IMR-90 (cell line): ENCODE data around the gene CD79A. TPM values are rescaled to one million over a fixed set of nuclear protein-coding genes. Genes with fewer than 3 reads are reported as not detected.

Source experiments
- ATAC-seq: fragments of 200-7000 bp; cut with Tn5 transposase; 2 replicates; pipeline ENCODE4 v1.9.1; 2020; ENCODE audit warnings: low read depth, mild to moderate bottlenecking, moderate library complexity
- BruUV-seq: library from RNA; stranded (reverse); fragments of 400-500 nt; replicated peaks from 2 replicates; lab custom pipeline; 2021; lab: Mats Ljungman, UMichigan
- CTCF ChIA-PET: fragments of 300-600 bp; formaldehyde crosslinking; extraction: SDS; loops from one replicate; lab custom pipeline; 2021; ENCODE audit warnings: antibody characterized with exemption; lab: Yijun Ruan, JAX
- POLR2A ChIA-PET: fragments of 300-600 bp; sonication (Branson Sonifier 250); formaldehyde crosslinking; loops from one replicate; lab custom pipeline; 2022; ENCODE audit warnings: antibody characterized with exemption; ENCODE audit not compliant: unreplicated experiment; lab: Charles Lee
- DNase-seq: peaks from one replicate; pipeline ENCODE4 v3.0.0; 2013
- H2AFZ ChIP-seq: replicated peaks from 2 replicates; pipeline ENCODE3; 2013; ENCODE audit warnings: low read length, mild to moderate bottlenecking; ENCODE audit not compliant: poor library complexity
- H2AK5ac ChIP-seq: 2 replicates; pipeline ENCODE4 v1.6.1; 2013; ENCODE audit warnings: low read depth, low read length, inconsistent platforms
- H2AK9ac ChIP-seq: replicated peaks from 2 replicates; pipeline ENCODE3; 2013; ENCODE audit warnings: mild to moderate bottlenecking, low read depth, low read length, moderate library complexity; ENCODE audit not compliant: poor library complexity
- H2BK120ac ChIP-seq: 2 replicates; pipeline ENCODE4 v1.6.1; 2013; ENCODE audit warnings: low read depth, low read length, inconsistent platforms
- H2BK15ac ChIP-seq: 3 replicates; pipeline ENCODE4 v1.6.1; 2013; ENCODE audit warnings: low read depth, low read length, inconsistent platforms
- H2BK20ac ChIP-seq: 2 replicates; pipeline ENCODE4 v1.6.1; 2013; ENCODE audit warnings: low read depth, mild to moderate bottlenecking, inconsistent platforms, low read length, moderate library complexity
- H2BK5ac ChIP-seq: 2 replicates; pipeline ENCODE4 v1.6.1; 2013; ENCODE audit warnings: mild to moderate bottlenecking, low read depth, low read length, inconsistent platforms; ENCODE audit not compliant: poor library complexity, severe bottlenecking
- H3K14ac ChIP-seq: replicated peaks from 2 replicates; pipeline ENCODE4 v1.6.1; 2013; ENCODE audit warnings: low read depth, low read length, inconsistent platforms
- H3K18ac ChIP-seq: 2 replicates; pipeline ENCODE4 v1.6.1; 2013; ENCODE audit warnings: low read depth, low read length, control low read depth
- H3K23ac ChIP-seq: 2 replicates; pipeline ENCODE4 v1.6.1; 2013; ENCODE audit warnings: low read depth, low read length, inconsistent platforms
- H3K27ac ChIP-seq: 2 replicates; pipeline ENCODE4 v1.5.1; 2013; ENCODE audit warnings: mild to moderate bottlenecking, control low read depth, low read length; ENCODE audit not compliant: insufficient read depth
- H3K27me3 ChIP-seq: 2 replicates; pipeline ENCODE4 v1.6.1; 2013; ENCODE audit warnings: low read length; ENCODE audit not compliant: control insufficient read depth, insufficient read depth
- H3K36me3 ChIP-seq: 2 replicates; pipeline ENCODE4 v1.6.1; 2013; ENCODE audit warnings: low read length, mixed read lengths; ENCODE audit not compliant: control insufficient read depth, insufficient read depth
- H3K4ac ChIP-seq: 2 replicates; pipeline ENCODE4 v1.6.1; 2013; ENCODE audit warnings: low read depth, low read length, inconsistent platforms
- H3K4me1 ChIP-seq: 2 replicates; pipeline ENCODE4 v1.6.1; 2013; ENCODE audit warnings: low read length, mixed read lengths; ENCODE audit not compliant: control insufficient read depth, insufficient read depth
- H3K4me2 ChIP-seq: 2 replicates; pipeline ENCODE4 v1.6.1; 2013; ENCODE audit warnings: low read depth, mild to moderate bottlenecking, control low read depth, low read length, moderate library complexity
- H3K4me3 ChIP-seq: 2 replicates; pipeline ENCODE4 v1.5.1; 2013; ENCODE audit warnings: low read depth, mild to moderate bottlenecking, control low read depth, low read length, moderate library complexity; ENCODE audit not compliant: insufficient read depth
- H3K56ac ChIP-seq: 2 replicates; pipeline ENCODE4 v1.6.1; 2013; ENCODE audit warnings: low read length, inconsistent platforms; ENCODE audit not compliant: insufficient read depth; ENCODE audit errors: extremely low read depth
- H3K79me1 ChIP-seq, 2 experiments: 2 replicates each; pipeline ENCODE4 v1.6.1; 2013; ENCODE audit warnings: low read length in 2 of 2, inconsistent platforms in 1 of 2, low read depth in 1 of 2
- H3K9ac ChIP-seq: 2 replicates; pipeline ENCODE4 v1.6.1; 2013; ENCODE audit warnings: low read depth, low read length, control low read depth
- H3K9me1 ChIP-seq: 2 replicates; pipeline ENCODE4 v1.6.1; 2013; ENCODE audit warnings: low read length, inconsistent platforms; ENCODE audit not compliant: insufficient read depth
- H3K9me3 ChIP-seq: 2 replicates; pipeline ENCODE4 v1.6.1; 2013; ENCODE audit warnings: low read length; ENCODE audit not compliant: control insufficient read depth, insufficient read depth
- H4K20me1 ChIP-seq: 2 replicates; pipeline ENCODE4 v1.6.1; 2013; ENCODE audit warnings: low read length, inconsistent platforms; ENCODE audit not compliant: insufficient read depth
- H4K5ac ChIP-seq: 2 replicates; pipeline ENCODE4 v1.6.1; 2013; ENCODE audit warnings: mild to moderate bottlenecking, low read depth, low read length, control low read depth
- H4K8ac ChIP-seq, 2 experiments: 2 replicates each; pipeline ENCODE4 v1.6.1; 2013; ENCODE audit warnings: low read depth in 2 of 2, low read length in 2 of 2, control low read depth in 1 of 2, inconsistent platforms in 1 of 2
- H4K91ac ChIP-seq: 2 replicates; pipeline ENCODE4 v1.6.1; 2013; ENCODE audit warnings: low read depth, low read length, inconsistent platforms; ENCODE audit not compliant: insufficient read depth
- CHD1 ChIP-seq: IDR thresholded peaks from 2 replicates; pipeline ENCODE4 v1.6.1; 2012; ENCODE audit warnings: low read depth, low read length, improper control_type of control experiment
- MAFK ChIP-seq: IDR thresholded peaks from 2 replicates; pipeline ENCODE4 v1.6.1; 2012; ENCODE audit warnings: low read depth, low read length, improper control_type of control experiment
- POLR2A ChIP-seq: IDR thresholded peaks from 2 replicates; pipeline ENCODE4 v1.6.1; 2012; ENCODE audit warnings: mild to moderate bottlenecking, low read depth, low read length
- SMC3 ChIP-seq: fragments of 150-350 bp; IDR thresholded peaks from 2 replicates; pipeline ENCODE4 v1.6.1; 2016; ENCODE audit warnings: low read depth, mild to moderate bottlenecking, antibody characterized with exemption, low read length, moderate library complexity
- WGBS, 2 experiments: methylation state at CpG; one replicate each; pipeline versions ENCODE4 v1.1.5 to v1.1.7; 2013; ENCODE audit warnings: missing lambda C conversion rate in 2 of 2; ENCODE audit not compliant: insufficient read length in 1 of 2; ENCODE audit errors: extremely low coverage in 2 of 2; 5-methylcytosine and 5-hydroxymethylcytosine counted together
- dilution Hi-C: fragments of 300-500 bp; cut with HindIII; formaldehyde crosslinking; loops from one replicate; pipeline ENCODE4 v1.14.3; 2018; ENCODE audit warnings: low sequenced_read_pairs; ENCODE audit not compliant: unreplicated experiment
- in situ Hi-C: fragments of 300-500 bp; cut with MboI; formaldehyde crosslinking; loops from 3 replicates; pipeline ENCODE4 v1.14.3; 2019; ENCODE audit warnings: low sequenced_read_pairs, inconsistent platforms, mixed read lengths
- intact Hi-C: fragments of 100-400 bp; cut with micrococcal nuclease; formaldehyde crosslinking; loops from 2 replicates; pipeline ENCODE4 v1.10.0; 2022
- polyA plus RNA-seq, 3 experiments: library from polyadenylated mRNA; depleted of rRNA; stranded (reverse); fragments of >200 nt; gene quantifications; 2 replicates each; pipeline ENCODE4 v1.2.3, GENCODE V29; 2012; ENCODE audit warnings: low replicate concordance in 1 of 3
- total RNA-seq: library from RNA; depleted of rRNA; stranded (reverse); fragments of >200 nt; gene quantifications from 2 replicates; pipeline ENCODE4 v1.2.3, GENCODE V29; 2012

Gene CD79A
- total and polyA plus RNA-seq, 2 of the 4 experiments (the other 2 are of a cell fraction) = 0.19 TPM; not detected in 1

DNA sequence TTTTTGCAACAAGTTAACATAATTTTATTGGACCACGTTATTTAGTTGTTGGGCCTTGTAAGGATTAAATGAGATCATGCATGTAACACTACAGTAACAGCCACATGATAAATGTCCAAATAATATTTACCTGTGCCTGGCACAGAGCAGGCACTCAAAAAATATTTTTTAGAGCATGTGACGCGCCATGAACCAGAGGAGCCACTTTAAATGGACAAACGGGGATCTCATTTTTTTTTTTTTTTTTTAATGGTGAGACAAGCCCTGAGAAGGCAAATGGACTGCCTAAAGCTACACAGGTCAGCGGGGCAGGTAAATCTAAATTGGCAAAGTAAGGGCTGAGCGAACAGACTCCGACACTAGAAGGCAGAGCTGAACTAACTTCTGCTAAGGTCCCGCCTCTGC is 17.9 kb upstream of the CD79A start:
- Histone ChIP-seq H3K79me1 (peaks cover 8 to 38% of the 10 kb centered on the region in 2 experiments; a peak in 3 of 4 replicates), H3K9ac (peak overlapping the region; percentile 62), H3K27me3 (peaks cover 10% of the 10 kb centered on the region), H3K9me3 (no peaks in the 10 kb centered on the region), H3K4ac (peak overlapping the region; percentile 70), H2BK5ac (peak overlapping the region; percentile 10), H3K9me1 (peaks cover 17% of the 10 kb centered on the region), H2BK120ac (no peak overlapping the region), H4K5ac (no peak overlapping the region), H3K18ac (no peak overlapping the region), H3K23ac (no peak overlapping the region), H3K36me3 (peaks cover 34% of the 10 kb centered on the region), H2BK20ac (no peak overlapping the region), H3K4me2 (peak overlapping the region; percentile 71), H2AK5ac (no peak overlapping the region), H2AFZ (peak overlapping the region; percentile 100), H2AK9ac (peak overlapping the region; percentile 92), H3K4me3 (peak overlapping the region; percentile 28), H3K14ac (0 out of 2 replicates have a peak overlapping the region, but pooled peaks have one; percentile 29), H4K91ac (no peak overlapping the region), H4K8ac (peak overlapping the region in 1 of 2 experiments; percentile 78; a peak in 2 of 4 replicates), H3K56ac (no peak overlapping the region), H3K4me1 (peaks cover 10% of the 10 kb centered on the region), H2BK15ac (no peak overlapping the region), H3K27ac (peak overlapping the region; percentile 15; the same call in 1 of the 2 replicates), H4K20me1 (peaks cover 37% of the 10 kb centered on the region)
- TF ChIP-seq SMC3 (0 out of 2 replicates have a peak, but pooled peaks have one; percentile 14), CHD1 (no peak), POLR2A (no peak), MAFK (no peak)
- in situ Hi-C loops (no loop called here), dilution Hi-C loops (no loop called here), intact Hi-C loops (no loop called here)
- ATAC-seq = no peak
- CTCF ChIA-PET = interaction anchor here (0.7 kb wide), 1 partner anchor 48 kb away, joined by 4 read pairs; no protein-coding TSS in a partner anchor
- no TSS peak for BruUV-seq
- no peak for DNase-seq
- POLR2A ChIA-PET = interaction anchor here (0.5 to 0.7 kb wide), 2 partner anchors 107 to 512 kb away, joined by 7 to 17 read pairs; no protein-coding TSS in a partner anchor
- WGBS, 2 experiments = 3% methylated on average over 6 of the region's 8 CpGs; no CpG with 5 or more reads in 1 of the 2 experiments
